ENCODE results near the gene TKTL1.
"Not testable (repeated sequence)": the region's sequence is repeated elsewhere in the genome, so short reads cannot be mapped to it uniquely, and the experiment has no call there.

Gene TKTL1

DNA sequence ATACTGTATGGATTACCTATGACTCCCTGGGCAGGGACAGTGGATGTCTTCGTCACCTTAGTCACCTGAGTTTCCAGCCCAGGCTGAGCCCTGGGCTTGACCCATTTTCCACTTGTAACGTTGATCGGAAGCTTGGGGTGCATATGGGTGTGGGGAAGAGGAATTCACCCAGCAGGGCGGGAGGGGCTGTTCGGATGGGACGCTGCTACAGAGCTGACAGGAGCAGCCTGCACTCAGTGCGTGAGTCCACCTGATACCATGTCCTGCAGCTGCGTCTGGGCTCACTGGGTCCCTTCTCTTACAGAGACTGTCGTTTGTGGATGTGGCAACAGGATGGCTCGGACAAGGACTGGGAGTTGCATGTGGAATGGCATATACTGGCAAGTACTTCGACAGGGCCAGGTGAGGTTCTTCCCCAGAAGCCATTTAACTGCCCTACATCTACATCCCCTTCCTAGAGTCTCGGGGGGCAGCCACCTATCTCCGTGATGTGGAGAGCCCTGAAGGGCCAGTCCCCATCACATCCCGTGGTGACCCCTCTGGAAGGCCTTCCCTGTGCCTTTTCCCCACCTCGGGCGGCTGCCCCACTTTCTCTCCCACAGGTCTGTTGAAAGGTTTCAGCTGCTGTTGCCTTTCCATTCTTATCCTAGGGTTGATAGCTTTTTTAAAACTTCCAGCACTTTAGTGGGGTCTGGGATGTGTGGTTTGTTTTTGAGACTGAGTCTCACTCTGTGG lies 13.6 kb downstream of the TKTL1 start:
- DNase-seq = no peak

DNA sequence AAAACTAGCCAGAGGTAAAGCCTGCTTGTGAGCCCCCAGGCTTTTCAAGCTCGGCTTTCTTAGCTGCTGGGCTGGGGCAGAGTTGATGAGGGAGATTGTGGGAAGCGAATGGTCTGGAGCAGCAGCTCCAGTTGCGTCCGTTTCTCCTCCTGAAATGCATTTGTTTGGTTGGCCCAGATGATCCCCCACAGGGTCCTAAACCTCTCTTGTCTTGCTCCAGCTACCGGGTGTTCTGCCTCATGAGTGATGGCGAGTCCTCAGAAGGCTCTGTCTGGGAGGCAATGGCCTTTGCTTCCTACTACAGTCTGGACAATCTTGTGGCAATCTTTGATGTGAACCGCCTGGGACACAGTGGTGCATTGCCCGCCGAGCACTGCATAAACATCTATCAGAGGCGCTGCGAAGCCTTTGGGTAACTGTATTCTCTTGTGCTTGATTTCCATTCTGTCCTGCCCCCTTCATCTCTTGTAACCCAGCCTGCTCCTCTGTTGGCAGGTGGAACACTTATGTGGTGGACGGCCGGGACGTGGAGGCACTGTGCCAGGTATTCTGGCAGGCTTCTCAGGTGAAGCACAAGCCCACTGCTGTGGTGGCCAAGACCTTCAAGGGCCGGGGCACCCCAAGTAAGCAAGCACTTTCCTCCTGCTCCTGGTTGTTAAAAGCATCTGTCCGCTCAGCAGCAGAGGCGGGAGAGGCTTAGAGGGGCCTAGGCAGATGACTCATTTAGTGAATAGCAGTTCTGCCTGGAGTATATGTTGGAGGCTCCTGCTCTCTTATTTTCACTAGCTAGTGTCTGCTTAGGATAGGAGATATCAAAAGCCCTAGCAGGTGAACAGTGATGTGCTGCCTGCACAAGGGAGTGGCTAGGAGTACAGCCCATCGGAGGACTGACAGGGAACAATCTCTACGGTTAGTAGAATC lies 15.3 kb downstream of the TKTL1 start:
- DNase-seq = no peak

- no peak for DNase-seq
Measured at GRCh38 chrX:154312116-154312515, 16.5 kb downstream of the TKTL1 start.

DNA sequence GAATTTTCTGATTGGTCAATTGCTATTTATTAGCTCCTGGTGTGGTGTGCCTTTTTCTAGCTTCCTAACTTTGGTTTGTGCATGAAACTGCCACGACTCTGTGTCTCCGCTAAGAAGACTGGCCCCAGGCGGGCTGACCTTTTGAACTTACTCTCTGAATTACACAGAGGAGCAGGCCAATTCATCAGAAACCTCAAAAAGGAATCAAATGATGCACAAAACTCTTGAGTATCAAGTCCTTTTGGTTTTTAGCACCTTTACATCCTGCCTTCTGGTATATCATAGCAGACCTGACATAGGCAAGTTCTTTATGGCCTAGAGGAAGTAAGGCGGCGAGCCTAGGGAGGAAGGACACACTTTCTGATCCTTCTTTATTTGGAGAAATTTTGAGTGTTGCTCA lies 17.6 kb downstream of the TKTL1 start:
- DNase-seq = no peak

DNA sequence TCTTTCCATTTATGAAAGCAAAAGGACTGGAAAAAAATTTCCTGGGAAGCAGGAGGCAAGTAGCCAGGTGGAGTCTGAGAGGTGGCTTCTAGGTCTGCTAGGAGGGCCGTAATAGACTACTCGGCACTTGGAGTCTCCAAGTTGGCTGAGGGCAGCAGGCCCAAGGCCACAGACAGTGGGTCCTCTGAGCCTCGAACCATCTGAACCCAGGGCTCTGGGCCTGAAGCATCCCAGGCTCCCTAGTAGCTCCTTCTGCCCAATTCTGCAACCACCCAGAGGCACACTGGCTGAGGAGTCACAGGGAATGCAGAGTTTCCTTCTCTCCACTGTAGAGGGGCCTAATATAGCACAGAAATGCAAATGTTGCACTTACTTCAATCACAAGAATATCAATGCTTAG lies 19.8 kb downstream of the TKTL1 start:
- no peak for DNase-seq

- no peak for DNase-seq
Measured at GRCh38 chrX:154317391-154317995, 21.9 kb downstream of the TKTL1 start.

DNA sequence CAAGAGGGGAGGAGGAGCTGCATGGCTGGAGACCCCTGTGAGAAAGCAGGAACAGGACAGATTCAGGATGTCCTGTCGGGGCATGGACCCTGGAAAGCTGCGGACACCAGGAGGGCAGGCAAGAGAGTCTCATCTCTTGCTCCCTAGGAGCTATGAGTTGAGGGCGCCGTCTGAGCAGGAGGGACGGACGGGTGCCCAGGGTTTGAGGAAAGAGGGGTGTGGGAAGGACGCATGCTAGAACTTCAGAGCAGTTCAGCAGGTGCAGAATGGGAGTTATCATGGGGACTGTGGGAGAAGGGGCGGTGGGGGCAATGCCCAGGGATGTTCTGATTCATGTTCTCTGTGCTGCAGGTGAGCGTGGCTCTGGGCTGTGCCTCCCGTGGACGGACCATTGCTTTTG lies 24.8 kb downstream of the TKTL1 start:
- no peak for DNase-seq

DNA sequence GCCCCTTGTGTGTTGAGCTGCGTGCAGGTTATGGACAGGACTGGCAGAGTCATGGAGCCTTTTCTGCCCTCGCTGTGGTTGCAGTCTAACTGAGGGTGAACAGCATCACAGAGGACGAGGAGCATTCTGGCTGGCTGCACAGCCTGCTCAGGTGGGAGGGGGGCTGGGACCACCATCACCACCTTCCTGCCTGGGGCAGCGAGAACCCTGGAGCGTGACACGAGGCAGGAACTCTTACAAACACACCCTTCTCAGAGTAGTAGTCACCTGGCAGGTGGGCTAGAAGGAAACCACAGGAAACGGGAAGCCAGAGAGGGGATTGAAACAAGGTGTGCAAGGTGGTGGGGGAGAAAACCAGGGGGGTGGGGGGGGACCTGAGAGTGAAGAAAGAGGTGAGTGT lies 25.6 kb downstream of the TKTL1 start:
- no peak for DNase-seq

- no peak for DNase-seq
Measured at GRCh38 chrX:154321594-154321993, 26.0 kb downstream of the TKTL1 start.

DNA sequence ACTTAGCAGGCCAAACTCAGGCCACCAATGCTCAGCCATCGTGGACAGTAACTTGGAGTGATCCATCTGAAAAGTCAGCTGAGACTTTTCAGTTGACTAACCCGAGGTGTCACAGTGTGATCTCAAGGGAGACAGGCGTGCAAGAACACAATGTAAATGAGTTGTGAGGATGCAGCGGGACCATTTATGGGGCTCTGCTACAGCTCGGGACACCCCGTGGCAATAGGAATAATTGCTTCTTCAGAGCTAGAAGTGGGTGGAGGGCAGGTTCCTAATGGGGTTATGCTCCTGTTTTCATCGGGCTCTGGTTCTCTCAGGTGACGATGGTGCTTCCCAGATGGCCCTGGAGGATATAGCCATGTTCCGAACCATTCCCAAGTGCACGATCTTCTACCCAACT lies 27.3 kb downstream of the TKTL1 start:
- no peak for DNase-seq

- DNase-seq = no peak
Measured at GRCh38 chrX:154323537-154323936, 27.9 kb downstream of the TKTL1 start.

- DNase-seq = no peak
Measured at GRCh38 chrX:154325541-154325940, 29.9 kb downstream of the TKTL1 start.

DNA sequence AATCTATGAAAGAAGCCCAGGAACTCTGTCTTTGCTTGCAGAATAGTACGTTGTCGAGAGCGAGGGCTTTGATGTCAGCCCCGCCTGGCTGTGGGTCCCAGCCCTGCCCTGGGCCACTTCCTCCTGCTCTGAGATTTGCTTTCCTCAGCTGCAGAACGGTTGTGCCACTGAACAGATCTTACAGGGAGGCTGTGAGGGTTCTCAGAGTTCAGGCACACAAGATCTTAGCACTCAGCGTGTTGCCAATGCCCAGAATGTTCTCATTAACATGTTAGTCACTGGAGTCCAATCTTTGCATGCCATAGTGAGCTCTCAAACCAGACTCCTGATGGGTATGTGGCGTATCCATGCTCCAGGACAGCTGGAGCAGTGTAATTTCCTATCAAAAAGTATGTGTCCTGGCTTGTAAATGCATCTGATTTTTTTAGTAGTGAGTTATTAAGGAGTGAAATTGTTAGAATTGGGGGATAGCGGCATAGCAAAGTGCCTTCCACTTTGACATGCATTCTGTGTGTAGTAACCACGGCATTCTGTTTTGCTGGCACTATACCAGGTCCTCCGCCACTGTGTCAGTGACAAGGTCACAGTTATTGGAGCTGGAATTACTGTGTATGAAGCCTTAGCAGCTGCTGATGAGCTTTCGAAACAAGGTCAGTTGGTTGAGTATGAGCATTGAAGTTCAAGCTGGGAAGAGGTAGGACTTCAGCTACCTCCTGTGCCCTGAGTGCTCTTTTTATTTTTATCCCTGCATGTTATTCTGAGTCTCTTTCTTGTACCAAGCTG lies 31.6 kb downstream of the TKTL1 start:
- no peak for DNase-seq

- DNase-seq = no peak
Measured at GRCh38 chrX:154328646-154329045, 33.1 kb downstream of the TKTL1 start.

GRCh38 chrX:154329294-154329693 lies 33.7 kb downstream of the TKTL1 start:
- no peak for DNase-seq

GRCh38 chrX:154332561-154332960 lies 37.0 kb downstream of the TKTL1 start:
- no peak for DNase-seq

- no peak for DNase-seq
Measured at GRCh38 chrX:154333116-154333515, 37.5 kb downstream of the TKTL1 start.

DNA sequence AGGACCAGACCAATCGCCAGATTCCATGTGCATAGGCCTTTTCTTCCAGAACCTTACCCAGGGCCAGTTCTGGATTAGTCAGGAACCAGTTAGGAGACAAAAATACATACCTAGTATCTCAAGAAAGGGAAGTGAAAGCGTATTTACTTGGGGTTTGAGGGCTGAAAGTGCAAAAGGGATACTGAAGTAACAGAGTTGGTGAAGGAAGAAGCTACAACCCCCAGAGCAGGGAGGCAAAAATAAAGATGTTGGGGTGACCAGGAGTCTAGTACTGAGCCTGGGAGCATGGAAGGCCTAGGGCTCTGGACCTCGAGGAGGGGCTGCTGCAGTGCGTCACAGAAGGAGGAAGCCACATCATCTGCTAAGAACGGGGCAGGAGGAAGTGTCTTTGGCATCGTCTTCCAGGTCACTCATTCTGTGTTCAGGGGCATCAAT lies 38.3 kb downstream of the TKTL1 start:
- DNase-seq = no peak

DNA sequence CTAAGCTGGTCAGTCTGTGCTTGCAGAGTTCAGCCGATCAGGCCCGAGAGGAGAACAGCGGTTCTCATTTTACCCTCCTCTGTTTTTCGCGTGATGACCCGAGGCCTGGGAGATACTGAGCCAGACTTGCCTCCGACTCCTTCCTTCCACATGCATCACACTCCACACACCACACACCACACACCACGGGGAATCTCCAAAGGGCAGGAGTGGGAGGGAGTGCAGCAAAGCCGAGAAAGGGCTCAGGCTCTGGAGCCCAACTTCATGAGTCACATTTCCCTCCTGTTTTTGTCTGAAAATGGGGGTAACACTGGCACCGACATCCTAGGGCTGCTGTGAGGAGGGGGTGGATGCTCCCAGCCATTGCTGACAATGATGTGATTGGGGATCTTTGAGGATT lies 38.9 kb downstream of the TKTL1 start:
- DNase-seq = no peak

GRCh38 chrX:154341399-154342298 lies 46.1 kb downstream of the TKTL1 start:
- not testable (repeated sequence) for DNase-seq

DNA sequence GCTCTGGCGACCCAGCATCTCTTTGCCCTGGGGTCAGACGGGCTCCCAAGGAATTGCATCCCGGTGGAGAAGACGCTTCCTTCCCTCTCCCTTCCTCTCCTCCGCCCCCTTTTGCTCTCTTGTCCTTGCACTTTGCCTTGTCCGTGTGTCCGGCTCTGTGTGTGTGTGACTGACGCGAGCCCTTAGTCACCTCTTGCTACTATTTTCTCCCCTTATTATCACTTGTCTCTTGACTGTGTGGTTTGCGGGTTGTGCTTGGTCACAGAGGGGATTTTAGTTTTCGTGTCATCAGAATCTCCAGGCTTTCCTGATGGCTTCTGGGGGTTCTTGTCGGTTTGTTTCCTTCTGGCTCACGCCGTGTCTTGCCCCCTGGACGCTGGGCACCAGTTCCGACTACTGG lies 47.5 kb downstream of the TKTL1 start:
- not testable (repeated sequence) for DNase-seq

DNA sequence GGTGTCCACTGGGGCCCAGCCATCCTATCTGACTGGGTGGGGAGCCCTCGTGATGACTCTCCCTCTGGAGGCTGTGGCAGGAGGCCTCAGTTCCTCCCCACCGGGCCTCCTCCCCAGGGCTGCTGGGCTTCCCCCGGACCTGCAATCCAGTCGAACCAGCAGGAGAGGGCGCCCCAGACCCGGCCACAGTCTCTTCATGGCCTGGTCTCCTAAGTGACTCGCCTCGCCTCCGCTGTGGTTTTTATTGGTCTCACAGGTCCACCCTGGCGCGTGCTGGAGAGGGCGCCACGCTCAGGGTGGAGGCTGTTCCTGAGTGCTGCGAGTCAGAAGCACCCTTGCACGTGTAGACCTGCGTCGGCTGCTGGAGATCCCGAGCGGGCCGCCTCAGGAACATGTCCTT lies 48.0 kb downstream of the TKTL1 start:
- DNase-seq = not testable (repeated sequence)
